Keratinocyte (primary cell): Measurements from ENCODE around the gene ZNF804A.

Source experiments
- CTCF ChIP-seq, 3 experiments: IDR thresholded peaks in 1 of 3; conservative IDR thresholded peaks in 1 of 3; optimal IDR thresholded peaks in 1 of 3; 2 replicates in 2 of 3; 3 replicates in 1 of 3; pipeline versions ENCODE3 to v1.5.1; 2011; ENCODE audit warnings: low read length in 3 of 3, mild to moderate bottlenecking in 3 of 3, moderate library complexity in 2 of 3, control low read depth in 1 of 3, inconsistent platforms in 1 of 3; ENCODE audit not compliant: insufficient read depth in 2 of 3; ENCODE audit errors: extremely low read depth in 1 of 3
- EZH2 ChIP-seq: IDR thresholded peaks from one replicate; pipeline ENCODE4 v1.6.1; 2012; ENCODE audit warnings: inconsistent platforms, mild to moderate bottlenecking, low read length, moderate library complexity

DNA sequence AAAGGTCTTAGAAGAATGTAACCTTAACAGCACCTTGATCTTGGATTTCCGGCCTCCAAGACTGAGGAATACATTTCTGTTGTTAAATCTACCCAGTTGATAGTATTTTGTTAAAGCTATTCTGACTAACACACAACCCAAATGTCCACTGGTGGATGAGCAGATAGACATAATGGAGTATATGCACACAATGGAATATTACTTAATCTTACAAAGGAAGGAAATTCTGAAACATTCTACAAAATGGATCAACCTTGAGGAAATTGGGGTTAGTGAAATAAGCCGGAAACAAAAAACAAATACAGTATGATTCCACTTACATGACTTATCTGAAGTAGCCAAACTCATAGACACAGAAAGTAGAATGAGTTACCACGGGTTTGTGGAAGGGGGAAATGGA is 168.7 kb downstream of the ZNF804A start:
- TF ChIP-seq CTCF (optimal IDR thresholded peaks at IDR 0.05 in 1 of 3, IDR thresholded peaks at IDR 0.05 in 1 of 3, conservative IDR thresholded peaks at IDR 0.05 in 1 of 3; ENCODE audit: extremely low read depth in 1 of 3, insufficient read depth in 2 of 3, low read length in 3 of 3) (no peak), EZH2 (no peak)
